ENCODE data around the gene CGAS.

GRCh38 chr6:73400656-73401055 is 51.4 kb downstream of the CGAS start:
- no peak for TF ChIP-seq CTCF (conservative IDR thresholded peaks at IDR 0.05)
- TF ChIP-seq EZH2 (IDR thresholded peaks at IDR 0.05; ENCODE audit: low read depth): no peak

Data from PC-9 (cell line).